ENCODE results near the gene B3GNT9.
A peak's percentile ranks its signal among the peaks of the same experiment; 100 is the strongest.

The B3GNT9 gene

DNA sequence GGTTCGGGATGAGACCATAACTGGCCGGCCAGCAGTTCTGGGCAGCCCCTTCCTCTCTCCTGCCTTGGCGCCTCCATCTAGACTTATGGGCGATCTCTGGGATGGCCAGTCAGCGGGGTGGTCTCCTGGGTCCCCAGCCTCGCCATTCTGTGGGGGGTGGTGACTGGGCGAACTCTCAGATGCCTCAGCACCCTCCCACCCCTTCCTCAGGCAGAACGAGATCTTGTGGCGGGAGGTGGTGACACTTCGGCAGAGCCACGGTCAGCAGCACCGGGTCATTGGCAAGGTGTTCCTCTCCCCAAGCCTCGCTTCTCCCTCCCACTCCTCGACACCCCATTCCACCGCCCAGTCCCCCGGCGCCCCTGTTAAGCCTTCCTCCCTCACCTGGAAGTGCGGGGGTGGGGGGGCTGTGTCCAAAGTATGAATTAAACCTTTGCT, 15.3 kb upstream of the B3GNT9 start:
- DNase-seq: no peak

DNA sequence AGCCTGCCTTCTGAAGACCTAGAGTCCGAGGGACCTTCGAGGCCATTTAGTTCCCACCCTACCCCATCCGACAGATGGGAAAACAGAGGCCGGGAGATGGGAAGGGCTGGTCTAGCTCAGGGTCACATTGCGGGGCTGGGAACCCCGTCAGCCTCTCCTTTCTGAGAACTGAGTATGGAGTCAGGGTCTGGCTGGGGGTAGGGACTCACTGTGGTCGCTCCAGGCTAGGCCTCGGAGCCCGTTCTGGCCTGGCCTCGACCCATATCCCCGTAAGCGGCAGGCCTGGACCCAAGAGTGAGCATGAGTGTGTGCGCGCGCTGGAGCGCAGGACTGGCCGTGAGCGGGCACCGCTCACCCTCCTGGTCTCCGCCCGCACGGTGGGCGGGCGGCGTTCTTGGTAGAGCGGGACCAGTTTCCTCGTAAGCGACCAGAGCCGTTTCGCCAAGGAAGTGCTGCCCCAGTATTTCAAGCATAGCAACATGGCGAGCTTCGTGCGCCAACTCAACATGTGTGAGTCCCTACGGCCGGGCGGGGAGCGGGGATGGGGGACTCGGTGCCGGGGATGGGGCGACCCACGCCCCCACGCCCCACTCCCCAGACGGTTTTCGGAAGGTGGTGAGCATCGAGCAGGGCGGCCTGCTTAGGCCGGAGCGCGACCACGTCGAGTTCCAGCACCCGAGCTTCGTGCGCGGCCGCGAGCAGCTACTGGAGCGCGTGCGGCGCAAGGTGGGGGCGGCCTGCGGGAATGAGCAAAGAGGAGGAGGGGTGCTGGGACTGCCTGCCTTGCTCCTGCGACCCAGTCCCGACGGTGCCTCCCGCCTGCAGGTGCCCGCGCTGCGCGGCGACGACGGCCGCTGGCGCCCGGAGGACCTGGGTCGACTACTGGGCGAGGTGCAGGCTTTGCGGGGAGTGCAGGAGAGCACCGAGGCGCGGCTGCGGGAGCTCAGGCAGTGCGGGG, 14.6 kb upstream of the B3GNT9 start:
- DNase-seq: no peak

DNA sequence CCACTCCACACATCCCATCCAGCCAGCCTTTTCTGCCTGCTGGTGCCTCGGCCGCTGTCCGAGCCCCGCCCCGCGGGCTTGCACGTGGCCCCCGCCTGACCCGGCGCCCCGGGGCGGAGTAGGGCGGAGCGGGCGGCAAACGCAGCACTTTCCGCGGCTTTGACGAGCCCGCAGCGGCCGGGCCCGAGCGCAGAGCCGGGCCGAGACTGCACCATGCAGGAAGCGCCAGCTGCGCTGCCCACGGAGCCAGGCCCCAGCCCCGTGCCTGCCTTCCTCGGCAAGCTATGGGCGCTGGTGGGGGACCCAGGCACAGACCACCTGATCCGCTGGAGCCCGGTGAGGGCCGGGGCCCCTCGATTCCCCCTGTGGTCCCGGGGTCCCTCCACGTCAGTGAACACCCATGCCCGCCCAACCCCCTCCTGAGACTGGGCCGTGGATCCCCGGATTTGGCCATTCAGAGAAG, 13.8 kb upstream of the B3GNT9 start, which contains the start of gene HSF4:
Gene HSF4 (plus strand): TSS at position 147 of the 463 bp plus-strand sequence. CDS start 67 bp downstream, at position 214.
- no peak for DNase-seq

DNA sequence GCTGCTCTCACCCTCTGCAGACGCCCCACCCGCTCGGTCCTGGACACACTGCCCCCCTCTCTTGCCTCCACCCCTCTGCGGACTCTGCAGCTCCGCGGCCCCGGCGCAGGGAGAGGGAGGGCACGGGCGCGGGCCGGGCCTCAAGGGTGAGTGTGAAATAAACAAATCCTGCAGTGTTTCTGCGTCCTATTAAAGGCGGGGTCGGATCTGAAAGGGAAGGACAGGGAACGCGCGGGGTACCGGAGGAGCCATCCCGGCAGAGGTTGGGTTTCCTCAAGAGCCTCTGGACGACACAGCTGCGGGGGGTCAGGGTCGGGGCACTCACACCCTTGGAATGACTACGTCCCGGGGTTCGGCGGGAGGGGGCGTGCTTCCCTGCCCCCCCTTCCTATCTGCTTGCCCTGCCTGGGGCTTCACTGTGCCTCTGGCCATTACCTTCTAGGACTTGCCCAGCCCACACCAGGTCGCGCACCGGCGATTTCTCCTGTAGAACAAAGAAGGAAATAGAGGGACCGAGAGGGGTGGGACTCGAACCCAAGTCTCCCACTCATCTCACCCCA, 13.3 kb upstream of the B3GNT9 start:
- no peak for DNase-seq

- peak; percentile 31 for DNase-seq
These were observed 12.6 kb upstream of the B3GNT9 start for GRCh38 chr16:67163164-67163998.

- no peak for DNase-seq
These were observed 11.8 kb upstream of the B3GNT9 start for GRCh38 chr16:67162506-67163163.

DNA sequence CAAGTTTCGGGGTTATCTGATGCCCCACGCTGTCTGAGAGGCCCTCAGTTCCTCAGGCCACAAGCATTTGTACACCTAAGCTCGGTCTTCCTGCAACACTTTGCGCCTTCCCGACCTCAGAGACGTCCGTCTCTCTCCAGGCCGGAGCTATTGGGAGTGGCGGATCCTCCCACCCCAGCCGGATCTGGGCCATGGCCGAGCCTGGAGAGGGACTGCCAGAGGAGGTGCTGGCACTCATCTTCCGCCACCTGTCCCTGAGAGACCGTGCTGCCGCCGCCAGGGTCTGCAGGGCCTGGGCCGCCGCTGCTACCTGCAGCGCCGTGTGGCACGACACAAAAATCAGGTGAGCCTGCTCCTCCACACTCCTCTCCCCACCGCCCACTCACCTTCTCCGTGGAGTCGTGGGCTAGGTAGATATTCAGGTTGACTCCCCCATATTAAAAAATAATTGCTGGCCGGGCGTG, 10.8 kb upstream of the B3GNT9 start:
- DNase-seq: no peak

DNA sequence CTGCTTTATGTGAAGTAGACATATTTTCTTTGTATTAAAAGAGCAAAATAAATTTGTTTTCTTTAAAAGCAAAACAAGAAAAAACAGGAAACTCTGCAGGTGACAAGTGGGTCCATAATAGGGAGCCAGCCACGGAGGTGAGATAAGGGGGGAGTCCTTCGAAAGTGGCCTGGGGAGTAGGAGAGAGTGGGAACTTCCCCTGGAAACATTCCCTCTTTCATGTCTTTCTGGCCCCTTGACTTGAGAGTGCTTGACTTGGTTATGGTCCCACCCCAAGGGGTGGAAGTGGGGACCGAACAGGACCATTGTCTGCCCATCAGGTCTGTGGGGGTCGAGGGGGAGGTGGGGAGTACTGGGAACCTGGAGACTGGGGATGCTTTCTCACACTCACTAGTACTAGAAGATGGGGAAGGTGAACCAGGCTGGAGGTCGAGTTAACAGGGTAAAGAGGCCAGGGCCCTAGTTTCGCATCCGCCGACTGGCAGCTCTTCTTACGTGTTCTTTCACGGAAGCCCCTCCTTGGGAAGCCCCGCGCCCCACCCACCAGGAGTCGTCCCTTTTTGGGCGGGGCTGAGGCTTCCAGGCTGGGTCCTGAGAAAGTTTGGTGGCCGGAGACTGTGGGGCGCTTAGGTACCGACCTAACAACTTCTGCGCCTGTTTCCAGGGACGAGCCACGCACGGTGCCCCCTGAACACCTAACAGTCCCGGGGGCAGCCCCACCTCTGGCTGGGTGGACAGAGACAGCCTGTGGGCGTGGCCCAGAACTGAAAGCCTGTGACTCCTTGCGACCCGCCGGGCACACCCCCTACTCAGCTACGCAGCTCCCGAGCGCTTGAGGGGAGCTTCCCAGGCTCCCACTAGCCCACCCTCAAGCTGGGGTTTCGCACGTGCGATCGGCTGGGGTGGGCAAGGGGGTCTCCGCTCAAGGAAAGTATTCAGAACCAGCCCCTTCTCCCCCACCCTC, 8.1 kb upstream of the B3GNT9 start:
- DNase-seq: no peak

GRCh38 chr16:67157892-67158635, 7.3 kb upstream of the B3GNT9 start:
- DNase-seq: no peak

GRCh38 chr16:67157106-67157748, 6.4 kb upstream of the B3GNT9 start:
- no peak for DNase-seq

- no peak for DNase-seq
These were observed 5.5 kb upstream of the B3GNT9 start for GRCh38 chr16:67156143-67156844.

- DNase-seq: peak; percentile 66
These were observed 4.7 kb upstream of the B3GNT9 start for GRCh38 chr16:67155295-67156142.

DNA sequence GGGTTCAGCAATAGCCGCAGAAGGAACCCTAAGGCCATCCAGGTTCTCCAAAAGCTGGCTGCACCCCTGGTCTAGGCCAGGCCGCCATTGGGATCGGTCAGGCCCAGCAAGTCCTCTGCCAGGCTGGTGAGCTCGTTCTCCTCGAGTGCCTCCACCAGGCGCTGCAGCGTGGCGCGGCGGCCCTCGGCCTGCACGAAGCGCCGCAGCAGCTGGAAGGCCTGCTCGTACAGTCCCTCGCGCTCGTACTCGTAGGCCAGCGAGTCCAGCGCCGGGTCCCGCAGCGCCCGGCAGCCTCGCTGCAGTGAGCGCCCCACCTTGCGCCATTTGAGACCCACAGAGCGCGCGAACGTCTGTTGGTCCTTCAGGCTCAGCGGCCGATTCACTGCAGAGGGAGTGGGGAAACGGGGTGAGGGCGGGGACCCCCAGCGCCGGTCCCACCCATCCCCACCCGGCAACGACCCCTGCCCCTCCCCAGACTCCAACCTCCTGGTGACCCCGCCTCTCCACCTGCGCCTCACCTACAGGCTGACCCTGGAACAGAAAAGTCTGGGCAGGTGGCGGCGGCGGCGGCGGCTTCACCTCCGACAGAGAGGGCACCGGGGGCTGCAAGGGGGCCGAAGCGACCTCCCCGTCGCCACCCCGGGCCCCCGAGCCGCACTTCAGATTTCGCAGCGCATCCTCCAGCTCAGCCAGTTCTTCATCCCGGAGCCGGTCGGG, 3.9 kb upstream of the B3GNT9 start:
- DNase-seq: no peak

DNA sequence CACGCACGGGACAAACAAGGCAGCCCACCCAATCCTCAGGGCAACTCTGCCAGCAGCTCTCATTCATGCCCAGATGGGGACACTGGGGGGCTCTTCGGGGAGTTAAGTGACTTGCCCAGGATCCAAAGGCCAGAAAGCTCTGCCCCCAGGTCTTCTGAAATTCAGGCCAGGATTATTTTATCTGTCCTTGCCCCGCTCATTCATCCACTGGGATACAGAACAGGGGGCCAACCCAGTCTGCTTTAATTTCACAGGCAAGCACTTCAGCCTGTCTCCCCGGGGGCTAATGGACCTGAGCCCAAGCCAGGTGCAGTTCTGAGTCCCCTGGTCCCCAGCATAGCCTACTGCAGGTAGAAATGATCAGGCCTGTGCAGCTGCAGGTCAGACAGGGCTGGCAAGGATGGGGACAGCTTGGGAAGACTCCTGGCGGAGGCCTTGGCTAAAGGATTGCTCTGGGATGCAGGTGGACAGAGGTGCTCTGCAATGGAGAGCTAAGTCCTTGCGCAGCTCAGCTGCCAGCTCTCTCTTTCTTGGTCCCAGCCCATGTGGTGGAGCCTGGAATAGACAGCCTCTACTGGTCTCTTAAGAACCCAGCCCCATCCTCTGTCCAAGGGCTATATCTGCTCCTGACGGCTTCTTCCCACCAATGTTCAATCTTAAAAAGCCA, 766 bp upstream of the B3GNT9 start:
- no peak for DNase-seq

GRCh38 chr16:67150047-67150832, 558 bp downstream of the B3GNT9 start:
- DNase-seq: peak; percentile 80

Data from fibroblast of skin of right biceps (primary cell).